Measurements from ENCODE around the gene RRAS. TPM values are rescaled to one million over a fixed set of nuclear protein-coding genes. Genes with fewer than 3 reads are reported as not detected.
A peak's percentile ranks its signal among the peaks of the same experiment; 100 is the strongest.

Gene RRAS
- total RNA-seq, 2 donors from 2014 or later, result 11.3 to 13.5 TPM

DNA sequence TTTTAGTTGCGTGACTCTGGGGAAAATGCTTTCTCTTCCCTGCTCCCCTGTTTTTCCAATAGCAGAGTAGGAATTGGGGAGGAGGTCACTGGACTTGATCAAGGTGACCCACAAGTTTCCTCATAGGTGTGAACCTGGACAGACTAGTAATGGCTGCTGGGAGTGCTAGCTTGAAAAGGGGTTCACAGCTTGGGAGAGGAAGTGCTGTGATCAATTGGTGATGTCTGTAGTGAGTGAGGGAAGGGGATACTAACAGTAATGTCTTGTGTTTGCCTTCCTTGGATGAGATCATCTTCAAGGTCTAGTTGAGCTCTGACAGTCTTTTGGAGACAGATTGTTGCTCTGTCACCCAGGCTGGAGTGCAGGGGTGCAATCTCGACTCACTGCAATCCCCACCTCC lies 27.5 kb upstream of the RRAS start:
- peak overlapping the region; percentile 17 for H3K27ac Mint-ChIP-seq
- no peaks in the 10 kb centered on the region for H3K27me3 Mint-ChIP-seq (ENCODE audit: low read depth)
- DNase-seq (no peak), ATAC-seq (replicated peaks in 1 of 2) (no peak)
- H3K36me3 Mint-ChIP-seq (ENCODE audit: insufficient read depth in 2 of 2), result peaks cover 0 to 16% of the 10 kb centered on the region in 2 donors
- H3K9me3 Mint-ChIP-seq, result no peaks in the 10 kb centered on the region
- H3K4me3 Mint-ChIP-seq, result peak overlapping the region; percentile 95 to 98
- H3K4me1 Mint-ChIP-seq (ENCODE audit: low read depth), result peaks cover 47% of the 10 kb centered on the region

DNA sequence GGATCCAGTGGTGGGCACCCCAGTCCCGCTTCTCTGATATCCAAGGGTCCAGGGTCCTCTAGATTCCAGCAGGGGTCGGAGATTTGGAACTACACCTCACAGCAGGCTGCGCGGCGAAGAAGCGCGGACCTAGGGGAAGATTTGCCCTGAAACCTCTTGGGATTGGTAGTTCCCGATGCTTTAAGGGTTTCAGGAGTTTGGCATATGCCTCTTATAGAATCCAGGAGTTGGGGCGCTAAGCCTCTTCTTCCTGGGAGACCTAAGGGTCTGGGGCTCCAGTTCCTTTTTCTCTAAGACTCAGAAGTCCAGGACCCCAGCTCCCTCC lies 26.1 kb upstream of the RRAS start:
- H3K36me3 Mint-ChIP-seq (ENCODE audit: insufficient read depth in 2 of 2), result peaks cover 0 to 16% of the 10 kb centered on the region in 2 donors
- no peak for ATAC-seq (replicated peaks in 1 of 2)
- H3K27ac Mint-ChIP-seq, result peak overlapping the region; percentile 91
- H3K9me3 Mint-ChIP-seq, result no peaks in the 10 kb centered on the region
- peak overlapping the region; percentile 95 to 98 for H3K4me3 Mint-ChIP-seq
- H3K4me1 Mint-ChIP-seq (ENCODE audit: low read depth), result peaks cover 40% of the 10 kb centered on the region
- DNase-seq, result no peak
- no peaks in the 10 kb centered on the region for H3K27me3 Mint-ChIP-seq (ENCODE audit: low read depth)

DNA sequence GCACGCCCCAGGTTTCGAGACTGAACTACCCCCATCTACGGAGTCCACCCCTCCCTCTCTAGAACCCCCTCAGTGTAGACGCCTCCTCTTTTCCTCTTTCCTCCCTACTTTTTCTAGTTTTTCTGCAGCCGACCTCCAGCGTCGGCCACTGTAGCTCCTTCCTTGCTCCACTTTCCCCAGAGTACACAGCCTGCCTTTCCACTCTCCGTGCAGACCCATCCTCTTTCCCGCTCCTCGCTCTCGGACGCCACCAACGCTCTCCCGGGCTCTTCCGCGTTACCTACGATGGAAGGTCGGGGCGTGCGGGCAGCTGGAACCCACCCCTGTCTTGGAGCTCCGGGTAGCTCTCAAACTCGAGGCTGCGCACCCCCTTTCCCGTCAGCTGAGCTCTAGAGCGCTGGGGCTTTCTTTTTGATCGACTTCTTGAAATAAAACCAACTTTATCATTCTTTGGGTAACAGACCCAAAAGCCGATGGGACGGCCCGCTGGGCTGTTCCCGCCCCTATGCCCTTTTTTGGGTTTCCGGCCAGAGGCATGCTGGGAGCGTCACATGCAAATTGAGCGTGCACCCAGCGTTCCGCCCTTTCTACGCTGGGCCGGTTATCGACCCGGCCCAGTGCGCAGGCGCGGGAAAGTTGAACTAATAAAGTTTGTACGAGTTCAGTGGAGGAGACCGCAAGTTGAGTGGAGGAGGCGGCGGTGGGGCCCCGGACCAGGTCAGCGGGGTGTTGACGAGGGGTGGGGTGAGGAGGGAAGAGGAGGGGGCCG lies 25.6 kb upstream of the RRAS start, which contains the start of the genes BCL2L12 and IRF3:
BCL2L12 (plus strand) TSS at position 583 of the 769 bp plus-strand sequence. CDS start 760 bp downstream, outside the sequence.
IRF3 (minus strand) TSS at position 507 of the 769 bp plus-strand sequence. CDS start 1,019 bp downstream, outside the sequence.
- Mint-ChIP-seq H3K4me3 (peak within 1 kb of the TSS; percentile 95 to 98), H3K27ac (peak within 1 kb of the TSS; percentile 91), H3K4me1 (ENCODE audit: low read depth) (peaks cover 40% of the 10 kb centered on the region), H3K27me3 (ENCODE audit: low read depth) (no peaks in the 10 kb centered on the region), H3K36me3 (ENCODE audit: insufficient read depth in 2 of 2) (peaks cover 0 to 15% of the 10 kb centered on the region in 2 donors), H3K9me3 (no peaks in the 10 kb centered on the region)
- peak; percentile 86 to 87 for ATAC-seq (replicated peaks in 1 of 2)
- DNase-seq, result peak; percentile 99

DNA sequence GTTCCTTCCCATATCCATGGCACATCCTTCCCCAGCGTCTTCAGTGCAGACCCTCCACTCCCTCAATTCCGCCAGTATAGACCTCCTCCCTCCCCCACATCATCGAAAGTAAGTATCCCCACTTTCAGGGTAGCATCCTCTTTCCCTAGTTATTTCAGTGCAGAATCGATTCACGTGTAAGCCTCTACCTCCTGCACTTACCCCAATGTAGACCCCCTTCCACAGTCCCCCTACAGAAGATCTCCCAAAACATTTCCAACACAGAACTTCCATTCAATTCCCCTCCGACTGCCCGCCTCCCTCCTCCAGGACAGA lies 25.1 kb upstream of the RRAS start:
- no peaks in the 10 kb centered on the region for H3K9me3 Mint-ChIP-seq
- ATAC-seq (replicated peaks in 1 of 2), result no peak
- peaks cover 0 to 14% of the 10 kb centered on the region in 2 donors for H3K36me3 Mint-ChIP-seq (ENCODE audit: insufficient read depth in 2 of 2)
- no peak for DNase-seq
- peak overlapping the region; percentile 91 for H3K27ac Mint-ChIP-seq
- no peaks in the 10 kb centered on the region for H3K27me3 Mint-ChIP-seq (ENCODE audit: low read depth)
- peaks cover 40% of the 10 kb centered on the region for H3K4me1 Mint-ChIP-seq (ENCODE audit: low read depth)
- H3K4me3 Mint-ChIP-seq, result peak overlapping the region; percentile 95 to 98

DNA sequence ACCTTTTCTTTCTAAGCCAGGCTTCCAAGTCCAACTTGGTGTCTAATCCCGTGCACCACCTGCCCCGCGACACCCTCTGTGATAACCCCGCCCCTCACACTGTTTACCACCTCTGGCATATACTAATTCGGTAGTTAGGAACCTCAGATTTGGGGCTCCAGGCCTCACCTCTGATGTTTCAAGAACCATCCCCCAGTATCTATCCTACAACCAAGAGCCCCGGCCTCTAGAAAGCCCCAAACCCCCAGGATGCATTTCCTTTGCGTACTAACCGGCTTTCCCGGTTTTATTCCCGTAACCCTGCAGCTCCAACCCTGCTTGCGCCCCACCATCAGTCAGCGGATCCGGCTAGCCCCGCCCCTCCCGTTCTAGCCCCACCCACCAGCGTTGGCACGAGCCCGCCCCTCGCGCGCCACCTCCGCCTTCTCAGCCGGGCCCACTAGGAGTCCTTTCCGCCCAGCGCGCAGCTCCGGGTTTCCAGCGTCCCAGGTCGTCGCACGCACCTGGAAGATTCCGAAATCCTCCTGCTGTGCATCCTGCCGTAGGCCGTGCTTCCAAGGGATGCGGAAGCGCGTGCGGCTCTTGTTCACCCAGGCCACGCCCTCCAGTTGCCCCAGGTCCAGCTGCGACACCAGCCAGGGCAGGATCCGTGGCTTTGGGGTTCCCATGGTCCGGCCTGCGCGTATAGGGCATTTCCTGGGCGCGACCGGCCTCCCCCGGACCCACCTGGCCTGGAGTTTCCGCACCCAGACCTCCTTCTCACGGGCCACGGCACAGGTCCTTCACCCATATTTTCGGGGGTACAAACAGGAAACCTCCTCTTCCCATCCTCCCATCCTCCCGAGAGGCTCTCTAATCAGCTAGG lies 24.5 kb upstream of the RRAS start:
- H3K4me1 Mint-ChIP-seq (ENCODE audit: low read depth), result peaks cover 40% of the 10 kb centered on the region
- ATAC-seq (replicated peaks in 1 of 2), result peak; percentile 72
- peaks cover 2 to 12% of the 10 kb centered on the region in 2 donors for H3K36me3 Mint-ChIP-seq (ENCODE audit: insufficient read depth in 2 of 2)
- peak overlapping the region; percentile 91 for H3K27ac Mint-ChIP-seq
- no peaks in the 10 kb centered on the region for H3K9me3 Mint-ChIP-seq
- peak; percentile 90 to 91 for DNase-seq
- peak overlapping the region; percentile 95 to 98 for H3K4me3 Mint-ChIP-seq
- H3K27me3 Mint-ChIP-seq (ENCODE audit: low read depth), result no peaks in the 10 kb centered on the region

DNA sequence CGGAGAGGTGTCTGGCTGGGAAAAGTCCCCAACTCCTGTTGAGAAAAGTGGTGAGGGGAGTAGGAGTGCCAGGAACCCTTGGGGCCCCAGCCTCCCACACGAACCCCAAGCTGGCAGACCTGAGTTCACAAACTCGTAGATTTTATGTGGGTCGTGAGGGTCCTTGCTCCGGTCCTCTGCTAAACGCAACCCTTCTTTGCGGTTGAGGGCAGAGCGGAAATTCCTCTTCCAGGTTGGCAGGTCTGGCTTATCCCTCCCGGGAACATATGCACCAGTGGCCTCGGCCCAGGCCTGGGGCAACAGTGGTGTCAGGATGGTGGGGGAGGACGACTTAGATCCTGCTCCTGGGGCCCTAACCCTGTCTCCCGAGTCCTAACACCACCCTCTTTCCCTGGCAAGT lies 23.3 kb upstream of the RRAS start:
- Mint-ChIP-seq H3K4me1 (ENCODE audit: low read depth) (peaks cover 40% of the 10 kb centered on the region), H3K4me3 (peak overlapping the region; percentile 95 to 98), H3K27ac (peak overlapping the region; percentile 91), H3K27me3 (ENCODE audit: low read depth) (no peaks in the 10 kb centered on the region), H3K9me3 (no peaks in the 10 kb centered on the region), H3K36me3 (ENCODE audit: insufficient read depth in 2 of 2) (peaks cover 2 to 12% of the 10 kb centered on the region in 2 donors)
- ATAC-seq (replicated peaks in 1 of 2), result no peak
- no peak for DNase-seq

DNA sequence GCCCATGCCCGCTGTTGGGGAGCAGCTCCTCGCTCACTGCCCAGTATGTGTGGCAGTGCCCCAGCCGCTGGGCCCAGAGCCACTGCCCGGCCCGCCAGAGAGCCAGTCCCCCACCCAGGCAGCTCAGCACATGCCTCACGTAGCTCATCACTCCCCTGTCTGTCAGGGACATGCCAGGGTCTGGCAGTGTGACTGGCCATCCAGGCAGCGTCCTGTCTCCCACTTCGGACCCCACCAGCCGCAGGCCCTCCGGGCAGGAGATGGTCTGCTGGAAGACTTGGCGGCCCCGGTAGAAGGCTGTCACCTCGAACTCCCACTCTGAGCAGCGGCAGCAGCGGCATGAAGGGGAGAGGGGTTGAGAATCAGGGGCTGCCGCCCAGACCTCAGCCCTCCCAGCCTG lies 22.1 kb upstream of the RRAS start:
- peaks cover 33% of the 10 kb centered on the region for H3K4me1 Mint-ChIP-seq (ENCODE audit: low read depth)
- no peak for DNase-seq
- H3K36me3 Mint-ChIP-seq (ENCODE audit: insufficient read depth in 2 of 2), result peaks cover 4 to 15% of the 10 kb centered on the region in 2 donors
- no peak for ATAC-seq (replicated peaks in 1 of 2)
- H3K9me3 Mint-ChIP-seq, result no peaks in the 10 kb centered on the region
- no peak overlapping the region for H3K4me3 Mint-ChIP-seq
- no peak overlapping the region for H3K27ac Mint-ChIP-seq
- H3K27me3 Mint-ChIP-seq (ENCODE audit: low read depth), result no peaks in the 10 kb centered on the region

DNA sequence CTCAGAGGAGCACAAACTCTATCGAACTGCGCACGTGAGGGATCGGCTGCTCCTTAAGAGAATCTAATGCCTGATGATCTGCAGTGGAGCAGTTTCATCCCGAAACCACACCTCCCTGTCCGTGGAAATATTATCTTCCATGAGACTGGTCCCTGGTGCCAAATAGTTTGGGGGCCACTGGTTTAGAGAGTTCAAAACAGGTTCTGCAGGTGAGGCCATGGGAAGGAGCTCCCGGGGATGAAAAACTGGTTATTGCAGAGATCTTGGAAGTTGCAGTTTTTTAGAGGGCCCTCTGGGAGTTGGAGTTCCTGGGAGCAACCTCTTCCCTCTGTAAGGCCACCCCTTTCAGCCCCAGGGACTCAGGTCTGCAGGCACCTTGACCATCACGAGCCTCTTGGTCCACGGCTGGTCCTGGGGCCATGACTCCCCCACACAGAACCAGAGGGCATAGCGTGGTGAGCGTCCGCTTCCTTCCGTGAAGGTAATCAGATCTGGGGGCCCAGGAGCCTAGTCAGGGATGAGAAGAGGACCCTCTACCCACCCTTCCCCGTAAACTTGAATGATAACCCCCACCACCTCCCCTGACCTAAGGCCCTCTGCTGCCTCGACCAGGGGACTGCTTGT lies 20.5 kb upstream of the RRAS start:
- Mint-ChIP-seq H3K27ac (no peak overlapping the region), H3K9me3 (no peaks in the 10 kb centered on the region)

DNA sequence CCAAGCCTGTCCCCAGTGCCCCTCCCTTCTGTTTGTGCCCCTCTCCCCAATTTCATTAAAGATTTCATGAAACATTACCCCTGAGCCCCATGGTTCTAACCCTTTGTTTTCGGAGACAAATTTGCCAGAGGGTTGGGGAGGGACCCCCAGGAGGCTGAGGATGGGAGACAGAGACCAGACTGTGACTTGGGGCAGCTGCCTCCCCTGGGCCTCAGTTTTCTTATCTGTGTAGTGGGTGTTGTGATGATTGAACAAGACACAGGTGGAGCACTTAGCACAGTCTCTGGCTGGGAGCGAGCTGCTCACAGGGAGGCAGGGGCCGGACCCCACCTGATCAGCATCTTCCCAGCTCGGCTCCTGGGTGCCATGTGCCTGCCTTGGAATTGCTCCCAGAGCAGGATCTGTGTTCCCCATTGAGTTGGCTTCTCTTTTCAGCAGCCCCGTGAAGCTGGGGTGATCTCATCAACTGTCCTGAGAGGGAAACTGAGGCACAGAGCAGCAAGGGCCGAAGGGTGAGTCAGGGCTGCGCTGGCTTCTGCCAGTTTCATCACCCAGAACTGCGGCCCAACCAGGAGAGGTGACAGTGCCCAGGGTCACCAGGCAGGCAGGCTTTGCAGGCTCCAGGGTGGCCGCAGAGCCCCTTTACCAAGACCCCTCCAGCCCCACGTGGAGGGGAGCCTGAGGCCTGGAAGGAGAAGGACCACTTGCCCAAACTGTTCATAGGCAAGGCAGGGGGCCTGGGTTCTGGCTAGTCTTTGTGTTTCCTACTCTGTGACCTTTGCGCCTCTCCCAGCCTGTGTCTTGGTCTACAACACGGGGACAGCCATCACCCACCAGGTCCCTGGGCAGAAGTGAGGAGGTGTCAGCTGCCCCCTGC lies 18.9 kb upstream of the RRAS start:
- H3K27ac Mint-ChIP-seq, result no peak overlapping the region
- no peak overlapping the region for H3K4me3 Mint-ChIP-seq
- H3K4me1 Mint-ChIP-seq (ENCODE audit: low read depth), result peaks cover 17% of the 10 kb centered on the region
- H3K27me3 Mint-ChIP-seq (ENCODE audit: low read depth), result no peaks in the 10 kb centered on the region
- H3K9me3 Mint-ChIP-seq, result no peaks in the 10 kb centered on the region
- no peak for ATAC-seq (replicated peaks in 1 of 2)
- no peak for DNase-seq
- peaks cover 7 to 8% of the 10 kb centered on the region in 2 donors for H3K36me3 Mint-ChIP-seq (ENCODE audit: insufficient read depth in 2 of 2)

More for the DNA sequence above, 20.5 kb upstream of the RRAS start:
- Mint-ChIP-seq H3K4me1 (ENCODE audit: low read depth) (peaks cover 24% of the 10 kb centered on the region), H3K36me3 (ENCODE audit: insufficient read depth in 2 of 2) (peaks cover 5 to 13% of the 10 kb centered on the region in 2 donors), H3K27me3 (ENCODE audit: low read depth) (no peaks in the 10 kb centered on the region), H3K4me3 (no peak overlapping the region)
- ATAC-seq (replicated peaks in 1 of 2) (no peak), DNase-seq (no peak)

DNA sequence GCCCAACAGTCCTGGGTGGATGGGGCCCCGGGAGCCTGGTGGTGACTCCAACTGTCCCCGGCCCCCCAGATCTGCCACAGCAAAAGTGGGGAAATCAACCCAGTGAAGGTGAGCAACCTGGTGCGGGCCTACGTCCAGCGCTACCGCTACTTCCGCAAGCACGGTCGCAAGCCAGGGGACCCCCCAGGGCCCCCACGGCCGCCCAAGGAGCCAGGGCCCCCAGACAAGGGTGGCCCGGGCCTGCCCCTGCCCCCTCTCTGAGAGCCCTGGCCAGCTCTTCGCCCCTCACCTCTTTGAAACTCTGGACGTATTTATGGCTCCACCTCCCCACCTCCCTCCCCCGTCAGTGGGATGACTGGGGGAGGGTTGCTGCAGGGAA lies 18.2 kb upstream of the RRAS start:
- H3K36me3 Mint-ChIP-seq (ENCODE audit: insufficient read depth in 2 of 2), result peaks cover 7 to 8% of the 10 kb centered on the region in 2 donors
- no peak overlapping the region for H3K27ac Mint-ChIP-seq
- H3K9me3 Mint-ChIP-seq, result no peaks in the 10 kb centered on the region
- peaks cover 11% of the 10 kb centered on the region for H3K4me1 Mint-ChIP-seq (ENCODE audit: low read depth)
- H3K4me3 Mint-ChIP-seq, result no peak overlapping the region
- DNase-seq (no peak), ATAC-seq (replicated peaks in 1 of 2) (no peak)
- no peaks in the 10 kb centered on the region for H3K27me3 Mint-ChIP-seq (ENCODE audit: low read depth)

DNA sequence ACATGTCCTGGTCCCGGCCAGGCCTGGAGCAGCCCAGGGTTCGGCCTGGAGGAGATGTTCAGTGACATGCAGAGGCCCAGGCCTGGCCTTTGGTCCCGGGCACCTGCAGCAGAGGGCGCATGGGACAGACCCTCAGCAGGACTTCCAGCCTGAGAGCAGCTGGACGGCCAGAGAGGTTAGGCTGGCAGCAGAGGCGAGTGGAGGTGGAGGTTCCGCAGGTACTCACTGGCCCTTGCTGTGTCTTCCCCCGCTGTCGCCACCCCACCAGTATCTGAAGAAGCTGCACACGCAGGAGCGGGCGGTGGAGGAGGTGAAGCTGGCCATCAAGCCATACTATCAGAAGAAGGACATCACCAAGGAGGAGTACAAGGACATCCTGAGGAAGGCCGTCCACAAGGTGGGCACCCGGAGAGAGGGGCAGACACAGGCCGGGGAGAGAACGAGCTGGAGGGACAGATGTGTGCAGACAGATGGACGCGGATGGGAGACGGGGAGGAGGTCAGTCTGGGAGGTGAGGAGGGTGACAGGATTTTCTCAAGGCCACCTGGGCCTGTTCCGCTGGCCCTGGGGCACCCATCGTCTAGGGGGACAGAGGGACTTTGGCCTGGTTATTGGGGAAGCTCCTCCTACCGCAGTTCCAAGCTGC lies 17.7 kb upstream of the RRAS start:
- no peaks in the 10 kb centered on the region for H3K27me3 Mint-ChIP-seq (ENCODE audit: low read depth)
- no peak overlapping the region for H3K27ac Mint-ChIP-seq
- ATAC-seq (replicated peaks in 1 of 2) (no peak), DNase-seq (no peak)
- H3K9me3 Mint-ChIP-seq, result no peaks in the 10 kb centered on the region
- H3K36me3 Mint-ChIP-seq (ENCODE audit: insufficient read depth in 2 of 2), result peaks cover 7 to 8% of the 10 kb centered on the region in 2 donors
- no peak overlapping the region for H3K4me3 Mint-ChIP-seq
- peaks cover 6% of the 10 kb centered on the region for H3K4me1 Mint-ChIP-seq (ENCODE audit: low read depth)

All from activated T-cell treated with anti-CD3 and anti-CD28 coated beads, Interleukin-2, amount 50 U/mL, for 72 hours (primary cell).